B cell (primary cell): Measurements from ENCODE around the gene KIR2DL4. TPM values are rescaled to one million over a fixed set of nuclear protein-coding genes. Genes with fewer than 3 reads are reported as not detected.
"Not testable (repeated sequence)": the region's sequence is repeated elsewhere in the genome, so short reads cannot be mapped to it uniquely, and the experiment has no call there.

Experiments
- ATAC-seq: fragments of 200-7000 bp; cut with Tn5 transposase; one replicate; pipeline ENCODE4 v1.10.0; 2021; ENCODE audit warnings: low read depth, mild to moderate bottlenecking, moderate number of reproducible peaks, moderate library complexity
- CTCF ChIA-PET: fragments of 350-600 bp; sonication (Branson Sonifier 250); formaldehyde crosslinking; loops from one replicate; lab custom pipeline; 2021; ENCODE audit warnings: antibody characterized with exemption, inconsistent platforms; lab: Charles Lee
- POLR2A ChIA-PET: fragments of 350-600 bp; sonication (Branson Sonifier 250); formaldehyde crosslinking; loops from one replicate; lab custom pipeline; 2021; ENCODE audit warnings: antibody characterized with exemption; lab: Charles Lee
- DNase-seq: peaks from one replicate; pipeline ENCODE4 v3.0.0; 2013
- H2AFZ ChIP-seq: 2 replicates; pipeline ENCODE4 v1.6.1; 2012; ENCODE audit warnings: mild to moderate bottlenecking, low read depth, low read length; ENCODE audit not compliant: insufficient read depth, poor library complexity, severe bottlenecking
- H3K27ac ChIP-seq, 2 donors: 1 replicate in 1 of 2; 2 replicates in 1 of 2; pipeline ENCODE4 v1.5.1; 2012 to 2013; ENCODE audit warnings: low read length in 2 of 2, mild to moderate bottlenecking in 2 of 2, moderate library complexity in 1 of 2
- H3K27me3 ChIP-seq, 4 experiments: fragments of 200-600 bp in 1 of 4; sonication (generic) in 1 of 4; replicated peaks in 1 of 4; 1 replicate in 2 of 4; 2 replicates in 2 of 4; pipeline versions ENCODE4 v1.6.1 to v1.7.0; 2013 to 2016; ENCODE audit warnings: low read length in 3 of 4, mild to moderate bottlenecking in 2 of 4, mixed read lengths in 1 of 4, moderate library complexity in 1 of 4; ENCODE audit not compliant: insufficient read depth in 4 of 4, control insufficient read depth in 3 of 4; ENCODE audit errors: control extremely low read depth in 1 of 4
- H3K36me3 ChIP-seq, 2 experiments: replicated peaks in 1 of 2; 1 replicate in 1 of 2; 2 replicates in 1 of 2; pipeline versions ENCODE4 v1.6.1 to v1.7.1; 2013; ENCODE audit warnings: low read length in 1 of 2; ENCODE audit not compliant: insufficient read depth in 2 of 2, control insufficient read depth in 1 of 2; ENCODE audit errors: control extremely low read depth in 1 of 2, extremely low read depth in 1 of 2
- H3K4me1 ChIP-seq, 2 donors: fragments of 200-600 bp in 1 of 2; sonication (generic) in 1 of 2; 1 replicate in 1 of 2; 2 replicates in 1 of 2; pipeline versions ENCODE4 v1.5.1 to v1.6.1; 2013 to 2017; ENCODE audit warnings: low read length in 2 of 2; ENCODE audit not compliant: control insufficient read depth in 2 of 2, insufficient read depth in 2 of 2
- H3K4me2 ChIP-seq: replicated peaks from 2 replicates; pipeline ENCODE3; 2012; ENCODE audit warnings: mild to moderate bottlenecking, low read depth, low read length; ENCODE audit not compliant: poor library complexity, severe bottlenecking
- H3K4me3 ChIP-seq, 5 experiments: fragments of 200-600 bp in 1 of 5; sonication (generic) in 1 of 5; 1 replicate in 3 of 5; 2 replicates in 2 of 5; pipeline versions ENCODE4 v1.5.1 to v1.7.0; 2011 to 2016; ENCODE audit warnings: low read length in 4 of 5, mild to moderate bottlenecking in 4 of 5, low read depth in 2 of 5, control low read depth in 1 of 5, moderate library complexity in 1 of 5; ENCODE audit not compliant: insufficient read depth in 1 of 5; ENCODE audit errors: control extremely low read depth in 1 of 5, extremely low read depth in 1 of 5
- H3K79me2 ChIP-seq: fragments of 200-600 bp; sonication (generic); one replicate; pipeline ENCODE4 v1.6.0; 2016; ENCODE audit warnings: low read length; ENCODE audit not compliant: control insufficient read depth, insufficient read depth
- H3K9ac ChIP-seq: fragments of 200-600 bp; sonication (generic); 2 replicates; pipeline ENCODE4 v1.6.1; 2017; ENCODE audit warnings: mild to moderate bottlenecking, low read length, moderate library complexity
- H3K9me3 ChIP-seq, 3 donors: one replicate each; pipeline versions ENCODE4 v1.6.1 to v1.7.1; 2013; ENCODE audit warnings: low read length in 2 of 3; ENCODE audit not compliant: control insufficient read depth in 2 of 3, insufficient read depth in 1 of 3; ENCODE audit errors: control extremely low read depth in 1 of 3
- H4K20me1 ChIP-seq: 2 replicates; pipeline ENCODE4 v1.6.0; 2012; ENCODE audit warnings: mild to moderate bottlenecking, low read length; ENCODE audit not compliant: insufficient read depth, control insufficient read depth, poor library complexity, severe bottlenecking
- H3K27ac Mint-ChIP-seq: one replicate; pipeline ENCODE4 v1.8.0; 2021; ENCODE audit warnings: mixed read lengths
- H3K27me3 Mint-ChIP-seq: one replicate; pipeline ENCODE4 v1.8.0; 2021; ENCODE audit warnings: mixed read lengths
- H3K4me1 Mint-ChIP-seq: one replicate; pipeline ENCODE4 v1.8.0; 2021; ENCODE audit warnings: mixed read lengths
- H3K4me3 Mint-ChIP-seq: one replicate; pipeline ENCODE4 v1.8.0; 2021; ENCODE audit warnings: mixed read lengths
- H3K9me3 Mint-ChIP-seq: one replicate; pipeline ENCODE4 v1.8.0; 2022; ENCODE audit warnings: mixed read lengths; ENCODE audit not compliant: insufficient read depth
- CTCF ChIP-seq: fragments of 200-600 bp; IDR thresholded peaks from one replicate; pipeline ENCODE4 v1.8.0; 2022; ENCODE audit warnings: antibody characterized with exemption, mild to moderate bottlenecking
- EZH2 ChIP-seq: IDR thresholded peaks from 2 replicates; pipeline ENCODE4 v1.6.1; 2012; ENCODE audit warnings: borderline replicate concordance, low read depth, mild to moderate bottlenecking, moderate library complexity, low read length; ENCODE audit not compliant: insufficient read depth, poor library complexity, severe bottlenecking
- WGBS: methylation state at CpG from one replicate; pipeline ENCODE4 v1.1.5; 2013; ENCODE audit warnings: missing lambda C conversion rate; ENCODE audit not compliant: insufficient coverage; 5-methylcytosine and 5-hydroxymethylcytosine counted together
- intact Hi-C: fragments of 100-400 bp; cut with micrococcal nuclease; formaldehyde crosslinking; loops from one replicate; pipeline ENCODE4 v1.10.0; 2022
- polyA plus RNA-seq: library from polyadenylated mRNA; depleted of rRNA; stranded (reverse); fragments of >200 nt; gene quantifications from 2 replicates; pipeline ENCODE4 v1.2.3, GENCODE V29; 2012
- total RNA-seq, 2 donors: library from RNA; stranded (reverse); fragments of 120-200 nt in 1 of 2; gene quantifications; 1 replicate in 1 of 2; 2 replicates in 1 of 2; pipeline versions ENCODE4 v1.2.3 to v1.2.4, GENCODE V29; 2013 to 2022

Gene KIR2DL4
- total and polyA plus RNA-seq, 2 donors (not counting 1 experiment from before 2014, with no cell fraction given): not detected

DNA sequence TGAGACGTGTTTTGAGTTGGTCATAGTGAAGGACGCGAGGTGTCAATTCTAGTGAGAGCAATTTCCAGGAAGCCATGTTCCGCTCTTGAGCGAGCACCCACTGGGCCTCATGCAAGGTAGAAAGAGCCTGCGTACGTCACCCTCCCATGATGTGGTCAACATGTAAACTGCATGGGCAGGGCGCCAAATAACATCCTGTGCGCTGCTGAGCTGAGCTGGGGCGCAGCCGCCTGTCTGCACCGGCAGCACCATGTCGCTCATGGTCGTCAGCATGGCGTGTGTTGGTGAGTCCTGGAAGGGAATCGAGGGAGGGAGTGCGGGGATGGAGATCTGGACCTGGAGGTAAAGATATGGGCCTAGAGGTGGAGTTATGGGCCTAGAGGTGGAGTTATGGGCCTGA, 12.8 kb downstream of the KIR2DL4 start, which contains the start of gene KIR3DL1:
KIR3DL1 (plus strand) TSS at position 218 of the 400 bp plus-strand sequence.
- H4K20me1 ChIP-seq, H3K9me3 Mint-ChIP-seq, intact Hi-C loops, H3K9ac ChIP-seq, H3K4me1 Mint-ChIP-seq, H3K4me3 Mint-ChIP-seq, H3K36me3 ChIP-seq, CTCF ChIA-PET, H3K27ac Mint-ChIP-seq, H3K9me3 ChIP-seq, POLR2A ChIA-PET, DNase-seq, H2AFZ ChIP-seq, H3K27ac ChIP-seq, H3K4me3 ChIP-seq, H3K4me2 ChIP-seq, H3K4me1 ChIP-seq, H3K79me2 ChIP-seq, H3K27me3 ChIP-seq, ATAC-seq: not testable (repeated sequence)
- WGBS: 84% methylated on average over 12 of the region's 17 CpGs
- H3K27me3 Mint-ChIP-seq: peaks cover 17% of the 10 kb centered on the region

- H3K79me2 ChIP-seq: no peaks in the 10 kb centered on the region
- no peaks in the 10 kb centered on the region for H3K4me1 ChIP-seq
- POLR2A ChIA-PET: no interaction called here
- Mint-ChIP-seq H3K9me3 (no peaks in the 10 kb centered on the region), H3K27ac (no peak overlapping the region), H3K4me3 (no peak overlapping the region), H3K27me3 (peaks cover 9% of the 10 kb centered on the region), H3K4me1 (no peaks in the 10 kb centered on the region)
- 88% methylated on average over 12 of the region's 15 CpGs for WGBS
- H3K27me3 ChIP-seq: peaks cover 0 to 4% (median 0%) of the 10 kb centered on the region in 4 experiments
- no peak for DNase-seq
- CTCF ChIA-PET: no interaction called here
- H3K36me3 ChIP-seq: no peaks in the 10 kb centered on the region
- H2AFZ ChIP-seq: no peak overlapping the region
- no peak for ATAC-seq
- intact Hi-C loops: no loop called here
- TF ChIP-seq CTCF (no peak), EZH2 (no peak)
- H4K20me1 ChIP-seq: no peaks in the 10 kb centered on the region
- H3K9me3 ChIP-seq: no peaks in the 10 kb centered on the region
- H3K9ac ChIP-seq: no peak overlapping the region
- no peak overlapping the region for H3K27ac ChIP-seq
- no peak overlapping the region for H3K4me3 ChIP-seq
- H3K4me2 ChIP-seq: no peak overlapping the region
Measured at GRCh38 chr19:54817670-54818536, 14.5 kb downstream of the KIR2DL4 start.

- H3K9ac ChIP-seq, POLR2A ChIA-PET, ATAC-seq, DNase-seq, H3K4me3 Mint-ChIP-seq, H2AFZ ChIP-seq, H3K4me2 ChIP-seq, H3K9me3 Mint-ChIP-seq, H3K27me3 ChIP-seq, H3K4me1 ChIP-seq, H4K20me1 ChIP-seq, H3K9me3 ChIP-seq, H3K79me2 ChIP-seq, H3K27ac ChIP-seq, H3K36me3 ChIP-seq, H3K4me1 Mint-ChIP-seq, intact Hi-C loops, CTCF ChIA-PET, H3K27ac Mint-ChIP-seq, H3K4me3 ChIP-seq: not testable (repeated sequence)
- no CpG with 5 or more reads among the region's 4 CpGs for WGBS
- peaks cover 14% of the 10 kb centered on the region for H3K27me3 Mint-ChIP-seq
Measured at GRCh38 chr19:54824416-54824815, 21.0 kb downstream of the KIR2DL4 start.
